ENCODE measurements around the gene EMD. TPM values are rescaled to one million over a fixed set of nuclear protein-coding genes. Genes with fewer than 3 reads are reported as not detected.

Gene EMD
- total RNA-seq, 1 donor from 2014 or later = 42.5 TPM

DNA sequence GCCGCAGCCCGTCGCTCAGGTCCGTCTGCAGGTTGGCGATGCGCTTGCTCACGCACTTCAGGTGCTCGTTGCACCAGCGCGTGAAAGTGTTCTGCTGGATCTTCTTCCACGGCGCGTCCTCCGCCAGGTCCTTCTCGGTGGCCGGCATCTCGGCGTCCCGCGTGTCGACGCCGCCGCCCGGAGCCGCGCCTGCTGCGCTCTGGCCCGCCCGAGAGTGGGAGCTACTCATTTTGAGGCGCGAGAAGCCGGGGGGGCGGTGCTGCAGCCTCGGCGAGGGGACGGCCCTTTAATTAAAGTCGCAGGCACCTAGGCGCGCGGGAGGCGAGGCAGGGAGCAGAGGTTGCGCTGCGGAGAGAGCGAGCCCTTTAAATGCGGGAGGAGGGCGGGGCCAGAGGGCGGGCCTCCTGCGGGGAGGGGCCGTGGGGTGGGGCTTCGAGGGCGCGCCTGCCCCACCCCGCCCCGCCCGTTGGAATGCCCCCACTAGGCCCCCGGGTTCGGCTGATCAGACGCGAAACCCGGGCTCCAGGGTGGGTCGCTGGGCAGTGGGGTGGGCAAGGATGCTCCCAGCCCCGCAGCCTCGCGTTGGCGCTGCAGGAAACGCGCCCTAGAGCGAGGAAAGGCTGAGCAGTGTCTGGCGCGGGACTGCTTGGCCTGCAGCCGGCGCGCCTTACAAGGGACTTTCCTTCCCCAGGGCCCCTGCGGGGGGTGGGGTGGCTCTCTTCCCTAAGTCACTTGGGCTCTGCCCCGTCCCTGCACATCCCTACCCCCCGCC is 7.9 kb upstream of the EMD start:
- peak overlapping the region; percentile 93 for H3K27ac Mint-ChIP-seq
- H3K4me3 Mint-ChIP-seq (ENCODE audit: low read depth) = peak overlapping the region; percentile 81
- peaks cover 2% of the 10 kb centered on the region for H3K4me1 Mint-ChIP-seq (ENCODE audit: low read depth)
- no peaks in the 10 kb centered on the region for H3K36me3 Mint-ChIP-seq (ENCODE audit: insufficient read depth)
- TF ChIP-seq, protein P1, sequence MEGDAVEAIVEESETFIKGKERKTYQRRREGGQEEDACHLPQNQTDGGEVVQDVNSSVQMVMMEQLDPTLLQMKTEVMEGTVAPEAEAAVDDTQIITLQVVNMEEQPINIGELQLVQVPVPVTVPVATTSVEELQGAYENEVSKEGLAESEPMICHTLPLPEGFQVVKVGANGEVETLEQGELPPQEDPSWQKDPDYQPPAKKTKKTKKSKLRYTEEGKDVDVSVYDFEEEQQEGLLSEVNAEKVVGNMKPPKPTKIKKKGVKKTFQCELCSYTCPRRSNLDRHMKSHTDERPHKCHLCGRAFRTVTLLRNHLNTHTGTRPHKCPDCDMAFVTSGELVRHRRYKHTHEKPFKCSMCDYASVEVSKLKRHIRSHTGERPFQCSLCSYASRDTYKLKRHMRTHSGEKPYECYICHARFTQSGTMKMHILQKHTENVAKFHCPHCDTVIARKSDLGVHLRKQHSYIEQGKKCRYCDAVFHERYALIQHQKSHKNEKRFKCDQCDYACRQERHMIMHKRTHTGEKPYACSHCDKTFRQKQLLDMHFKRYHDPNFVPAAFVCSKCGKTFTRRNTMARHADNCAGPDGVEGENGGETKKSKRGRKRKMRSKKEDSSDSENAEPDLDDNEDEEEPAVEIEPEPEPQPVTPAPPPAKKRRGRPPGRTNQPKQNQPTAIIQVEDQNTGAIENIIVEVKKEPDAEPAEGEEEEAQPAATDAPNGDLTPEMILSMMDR (IDR thresholded peaks at IDR 0.05; ENCODE audit: unreplicated experiment) = no peak
- no peaks in the 10 kb centered on the region for H3K9me3 Mint-ChIP-seq (ENCODE audit: low read depth)
- peak; percentile 72 for DNase-seq (ENCODE audit: low spot score, unreplicated experiment)
- H3K27me3 Mint-ChIP-seq = no peaks in the 10 kb centered on the region

DNA sequence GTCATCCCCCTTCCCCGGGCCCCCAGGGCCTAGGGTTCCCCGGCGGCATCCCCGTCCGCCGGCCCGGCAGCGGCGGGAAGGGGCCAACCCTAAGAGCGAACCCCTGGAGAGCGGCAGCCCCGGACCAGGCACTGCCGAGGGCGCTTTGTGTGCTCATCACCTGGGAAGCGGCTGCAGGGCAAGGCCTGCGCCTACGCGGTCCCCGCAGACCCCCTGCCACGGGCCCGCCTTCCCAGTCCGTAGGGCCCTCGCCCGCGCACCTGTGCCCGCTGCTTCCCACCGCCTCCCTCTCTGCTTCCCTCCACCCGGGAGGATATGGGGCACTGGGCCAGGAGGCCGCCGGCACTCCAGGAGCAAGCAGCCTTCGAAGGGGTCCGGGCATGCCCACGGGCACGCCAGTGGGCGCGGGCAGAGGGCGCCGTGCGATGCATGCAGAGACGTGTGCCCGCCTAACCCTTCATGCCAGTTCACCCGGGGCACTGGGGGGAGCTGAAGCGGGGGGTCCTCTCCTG is 7.2 kb upstream of the EMD start:
- peak overlapping the region; percentile 50 for H3K4me3 Mint-ChIP-seq (ENCODE audit: low read depth)
- H3K36me3 Mint-ChIP-seq (ENCODE audit: insufficient read depth) = no peaks in the 10 kb centered on the region

DNA sequence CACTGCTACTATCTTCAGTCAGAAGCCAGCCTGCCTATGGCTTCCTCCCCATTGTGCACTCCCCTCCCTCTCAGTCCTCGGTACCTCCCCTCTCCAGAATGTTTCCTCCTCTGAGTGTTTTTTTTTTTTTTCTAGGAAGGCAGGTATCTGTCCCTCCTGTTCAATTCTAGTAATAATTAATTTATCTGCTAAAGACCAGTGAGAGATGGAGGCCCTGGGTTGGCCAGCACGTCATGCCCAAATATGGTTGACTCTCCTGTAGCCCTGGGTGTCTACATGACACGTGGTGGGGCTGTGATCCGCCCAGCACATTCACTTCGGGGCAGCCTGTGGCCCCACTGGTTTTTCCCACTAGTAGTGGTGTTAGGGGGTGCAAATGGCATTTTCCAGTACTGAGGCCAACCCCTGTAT is 6.5 kb upstream of the EMD start:
- TF ChIP-seq, protein P1 (IDR thresholded peaks at IDR 0.05; ENCODE audit: unreplicated experiment) = no peak
- no peaks in the 10 kb centered on the region for H3K27me3 Mint-ChIP-seq
- peak overlapping the region; percentile 43 for H3K27ac Mint-ChIP-seq

More for the DNA sequence above, 7.2 kb upstream of the EMD start:
- Mint-ChIP-seq H3K4me1 (ENCODE audit: low read depth) (peaks cover 2% of the 10 kb centered on the region), H3K9me3 (ENCODE audit: low read depth) (no peaks in the 10 kb centered on the region), H3K27me3 (no peaks in the 10 kb centered on the region), H3K27ac (no peak overlapping the region)
- TF ChIP-seq, protein P1 (IDR thresholded peaks at IDR 0.05; ENCODE audit: unreplicated experiment) = no peak
- no peak for DNase-seq (ENCODE audit: low spot score, unreplicated experiment)

DNA sequence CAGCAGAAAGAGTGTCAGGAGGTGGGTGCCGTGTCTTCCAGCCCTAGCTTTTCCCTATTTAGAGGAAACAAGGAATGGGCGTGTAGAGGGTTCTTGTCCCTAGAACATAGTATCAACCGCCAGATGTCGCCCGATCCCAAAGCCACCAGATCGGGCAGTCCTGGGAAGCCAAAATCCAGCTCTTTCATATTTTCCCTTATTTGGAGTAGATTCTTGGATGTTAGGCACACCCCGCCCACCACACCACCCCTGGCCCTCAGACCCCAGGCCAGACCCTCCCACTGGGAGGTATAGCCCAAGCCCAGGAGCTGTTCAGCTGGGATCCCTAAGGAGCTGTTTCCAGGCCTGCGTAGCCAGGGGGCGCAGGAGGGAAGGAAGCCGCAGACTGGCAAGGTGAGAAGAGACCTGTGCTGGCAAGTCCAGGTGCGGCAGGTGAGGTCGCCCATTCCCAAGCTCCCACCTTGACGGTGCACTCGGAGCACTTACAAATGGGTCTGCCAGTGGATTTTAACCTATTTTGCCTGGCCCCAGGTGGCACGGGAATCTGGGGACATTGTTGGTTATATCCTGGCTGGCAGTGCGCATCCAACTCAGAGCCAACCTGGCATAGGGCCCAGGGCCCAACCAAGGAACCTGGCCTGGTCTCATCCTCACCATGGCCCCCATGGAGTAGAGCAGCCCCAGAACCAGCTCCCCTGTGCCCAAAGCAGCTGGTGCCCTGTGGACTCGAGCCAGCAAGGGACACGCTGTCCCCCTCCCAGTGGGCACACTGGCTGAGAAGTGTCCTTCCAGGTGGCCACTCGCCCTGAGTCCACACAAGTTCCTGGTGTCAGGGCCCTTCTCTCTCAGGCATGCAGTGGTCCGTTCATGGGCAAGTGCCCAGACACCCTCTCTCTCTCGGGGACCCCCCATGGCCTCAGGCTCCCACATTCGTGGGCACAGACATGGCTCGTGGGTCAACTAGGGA is 5.5 kb upstream of the EMD start:
- no peaks in the 10 kb centered on the region for H3K4me1 Mint-ChIP-seq (ENCODE audit: low read depth)
- H3K27ac Mint-ChIP-seq = peak overlapping the region; percentile 79
- no peaks in the 10 kb centered on the region for H3K36me3 Mint-ChIP-seq (ENCODE audit: insufficient read depth)
- peak; percentile 65 for DNase-seq (ENCODE audit: low spot score, unreplicated experiment)
- H3K27me3 Mint-ChIP-seq = no peaks in the 10 kb centered on the region
- TF ChIP-seq, protein P1 (IDR thresholded peaks at IDR 0.05; ENCODE audit: unreplicated experiment) = peak; percentile 62
- peak overlapping the region; percentile 49 for H3K4me3 Mint-ChIP-seq (ENCODE audit: low read depth)
- peaks cover 2% of the 10 kb centered on the region for H3K9me3 Mint-ChIP-seq (ENCODE audit: low read depth)

More for the DNA sequence above, 6.5 kb upstream of the EMD start:
- no peak for DNase-seq (ENCODE audit: low spot score, unreplicated experiment)
- H3K4me1 Mint-ChIP-seq (ENCODE audit: low read depth) = peaks cover 2% of the 10 kb centered on the region
- peaks cover 2% of the 10 kb centered on the region for H3K9me3 Mint-ChIP-seq (ENCODE audit: low read depth)
- peak overlapping the region; percentile 50 for H3K4me3 Mint-ChIP-seq (ENCODE audit: low read depth)
- no peaks in the 10 kb centered on the region for H3K36me3 Mint-ChIP-seq (ENCODE audit: insufficient read depth)

Data from progenitor cell of endocrine pancreas (in vitro differentiated cells).